HG02852 (cell line): ENCODE results near the gene VIPR2.

ENCODE experiments used
- ATAC-seq: cut with Tn5 transposase; IDR thresholded peaks from one replicate; pipeline ENCODE4 v1.9.1; 2021; ENCODE audit warnings: mild to moderate bottlenecking, moderate library complexity; ENCODE audit not compliant: unreplicated experiment

The VIPR2 gene

GRCh38 chr7:159028508-159029401 is 115.9 kb downstream of the VIPR2 start:
- ATAC-seq: no peak

DNA sequence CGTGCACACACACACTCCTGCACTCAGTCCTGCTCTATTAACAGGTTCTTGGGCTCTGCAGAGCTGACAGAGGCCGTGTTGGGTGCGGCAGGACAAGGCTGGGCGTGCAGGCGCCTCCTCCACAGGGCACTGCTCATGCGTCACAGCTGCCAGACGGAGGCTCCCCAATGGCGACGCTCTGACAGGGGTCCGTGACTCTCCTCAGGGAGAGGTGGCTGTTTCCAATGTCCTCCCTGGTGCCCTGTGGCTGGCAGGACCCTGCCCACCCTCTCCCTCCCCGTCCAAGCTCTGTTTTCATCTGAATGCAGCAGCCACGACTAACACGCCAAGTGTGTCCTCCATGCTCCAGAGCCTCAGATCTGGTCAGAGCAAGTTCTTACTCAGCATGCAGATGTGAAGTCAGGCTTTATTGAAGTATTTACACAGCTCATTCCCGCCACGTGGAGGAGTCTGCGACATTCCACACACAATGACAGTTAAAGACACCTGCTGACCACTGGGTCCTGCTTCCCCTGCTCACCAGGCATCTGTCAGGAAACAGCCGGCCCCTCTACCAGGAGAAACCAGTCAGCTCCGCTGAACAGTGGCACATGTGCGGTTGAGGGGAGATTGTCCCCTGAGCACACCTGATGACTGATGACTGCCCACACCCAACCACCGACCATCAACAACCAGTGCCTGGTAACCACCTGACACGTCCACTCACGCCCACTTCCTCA is 116.7 kb downstream of the VIPR2 start:
- no peak for ATAC-seq

DNA sequence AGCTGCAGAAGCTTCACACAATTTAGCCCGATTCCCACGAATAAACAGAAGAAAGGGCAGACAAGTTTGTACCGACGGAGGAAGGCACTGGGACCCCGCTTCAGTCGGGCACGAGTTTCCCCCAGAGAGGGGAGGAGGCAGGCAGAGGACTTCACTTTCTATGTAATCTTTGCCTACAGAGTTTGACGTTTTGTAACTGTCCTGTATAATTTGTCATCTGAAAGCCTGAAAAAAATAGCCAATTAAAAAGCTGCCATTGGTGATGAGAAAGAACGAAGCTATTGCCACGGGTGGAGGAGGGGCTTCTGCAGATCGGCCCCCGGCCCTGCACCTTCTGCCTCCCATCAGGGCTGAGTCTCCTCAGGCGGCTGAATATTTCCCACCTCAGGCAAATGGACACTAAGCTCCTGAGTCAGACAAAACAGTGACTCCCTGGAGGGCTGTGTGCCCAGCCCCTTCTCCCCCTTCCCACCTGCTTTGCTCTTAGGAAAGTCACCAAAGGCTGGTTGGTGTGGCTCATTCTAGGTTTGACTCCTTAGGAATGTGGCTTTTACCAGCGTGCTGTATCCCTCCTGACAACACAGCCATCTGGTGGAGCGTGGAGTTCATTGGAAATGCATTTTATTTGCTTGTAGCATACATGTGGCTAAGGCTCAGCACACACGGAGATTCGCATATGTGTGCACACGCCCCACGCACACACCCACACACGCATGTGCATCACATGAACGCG is 117.4 kb downstream of the VIPR2 start:
- ATAC-seq: no peak

GRCh38 chr7:159026271-159027055 is 118.2 kb downstream of the VIPR2 start:
- no peak for ATAC-seq

- no peak for ATAC-seq
These were observed 119.4 kb downstream of the VIPR2 start for GRCh38 chr7:159025161-159025779.

DNA sequence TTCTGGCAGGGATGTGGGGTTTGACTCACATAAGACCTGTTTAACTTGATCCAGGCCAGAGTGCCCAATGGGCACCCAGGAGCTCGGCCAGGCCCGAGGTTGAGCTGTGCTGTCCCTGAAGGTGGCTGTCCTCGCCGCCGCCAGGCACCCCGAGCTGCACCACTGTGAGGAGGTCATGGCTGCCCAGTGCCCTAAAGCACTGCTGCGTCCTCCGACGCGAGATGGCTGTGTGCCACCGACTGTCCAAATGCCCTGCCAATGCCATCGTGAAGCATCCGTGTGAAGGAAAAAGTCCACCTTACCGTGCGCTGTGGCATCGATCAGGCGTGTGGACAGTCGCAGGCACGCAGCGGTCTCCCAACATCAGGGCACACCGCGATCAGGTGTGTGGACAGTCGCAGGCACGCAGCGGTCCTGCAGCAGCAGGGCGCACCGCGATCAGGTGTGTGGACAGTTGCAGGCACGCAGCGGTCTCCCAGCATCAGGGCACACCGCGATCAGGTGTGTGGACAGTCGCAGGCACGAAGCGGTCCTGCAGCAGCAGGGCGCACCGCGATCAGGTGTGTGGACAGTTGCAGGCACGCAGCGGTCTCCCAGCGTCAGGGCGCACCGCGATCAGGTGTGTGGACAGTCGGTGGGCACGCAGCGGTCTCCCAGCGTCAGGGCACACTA is 120.3 kb downstream of the VIPR2 start:
- no peak for ATAC-seq

GRCh38 chr7:159023746-159024145 is 120.9 kb downstream of the VIPR2 start:
- no peak for ATAC-seq

DNA sequence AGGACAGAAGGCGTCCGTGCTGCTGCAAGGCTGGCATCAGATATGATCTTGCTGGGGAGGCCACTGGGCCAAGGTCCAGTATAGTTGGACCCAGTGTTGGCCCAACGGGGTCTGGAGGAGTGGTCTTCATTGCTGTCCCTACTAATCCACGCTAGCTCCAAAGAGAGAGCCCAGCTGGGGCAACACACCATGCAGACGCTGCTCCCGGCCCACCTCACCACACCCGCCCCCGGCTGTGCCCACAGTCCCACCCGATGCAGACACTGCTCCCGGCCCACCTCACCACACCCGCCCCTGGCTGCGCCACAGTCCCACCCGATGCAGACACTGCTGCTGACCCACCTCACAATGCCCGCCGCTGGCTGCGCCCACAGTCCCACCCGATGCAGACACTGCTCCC is 121.5 kb downstream of the VIPR2 start:
- no peak for ATAC-seq

GRCh38 chr7:159022238-159022993 is 122.3 kb downstream of the VIPR2 start:
- no peak for ATAC-seq

DNA sequence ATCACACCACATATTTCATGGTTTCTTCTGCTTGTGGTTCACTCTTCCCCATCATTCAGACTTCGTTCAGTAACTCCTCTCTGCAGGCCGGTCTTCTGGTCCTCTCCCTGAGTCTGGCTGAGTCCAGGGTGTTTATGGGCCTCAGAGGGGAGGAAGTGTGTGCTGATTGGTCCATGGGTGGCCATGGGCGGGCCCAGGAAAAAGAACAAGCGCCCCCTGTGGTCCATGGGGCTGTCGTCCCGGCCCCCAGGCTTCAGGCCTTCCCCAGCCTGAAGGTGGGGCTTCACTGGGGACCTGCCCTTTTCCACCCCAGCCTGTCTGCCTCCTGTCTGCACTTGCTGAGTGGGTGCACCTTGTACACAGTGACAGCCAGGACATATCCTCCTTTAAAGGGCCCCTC is 123.7 kb downstream of the VIPR2 start:
- no peak for ATAC-seq

DNA sequence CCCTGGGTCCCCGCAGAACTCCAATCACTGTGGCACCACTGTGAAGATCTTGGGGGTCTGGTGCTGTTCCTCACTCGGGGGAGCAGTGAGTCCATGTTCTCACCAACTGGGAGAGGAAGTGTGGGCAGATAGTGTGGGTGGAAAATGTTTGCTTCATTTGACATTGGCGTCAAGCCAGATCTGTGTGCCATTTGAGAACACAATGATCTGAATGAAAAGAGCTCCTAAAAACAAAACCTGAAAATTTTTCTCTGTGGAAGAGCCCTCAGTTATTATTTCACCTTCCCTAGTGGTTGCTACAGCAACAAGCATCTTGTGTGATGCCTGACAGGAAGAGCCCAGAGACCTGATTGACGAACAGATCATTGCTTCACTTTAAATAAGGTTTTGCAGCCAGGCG is 125.6 kb downstream of the VIPR2 start:
- ATAC-seq: no peak

DNA sequence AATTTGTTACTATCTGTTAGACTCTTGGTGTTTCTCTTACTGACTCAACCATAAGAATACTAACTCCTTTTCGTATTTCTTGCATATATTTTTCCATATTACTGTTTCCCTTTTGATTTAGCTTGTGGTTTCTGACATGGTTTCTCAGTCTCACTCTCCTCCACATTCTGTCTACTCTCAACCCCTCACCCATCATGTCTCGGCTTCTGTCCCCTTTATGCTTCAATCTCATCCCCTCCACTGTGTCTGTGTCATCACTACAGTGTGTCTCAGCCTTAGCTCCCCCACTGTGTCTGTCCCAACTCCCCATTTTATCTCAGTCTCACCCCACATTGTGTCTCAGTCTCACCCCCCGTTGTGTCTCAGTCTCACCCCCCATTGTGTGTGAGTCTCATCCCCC is 126.9 kb downstream of the VIPR2 start:
- no peak for ATAC-seq

- no peak for ATAC-seq
These were observed 127.5 kb downstream of the VIPR2 start for GRCh38 chr7:159017210-159017609.

DNA sequence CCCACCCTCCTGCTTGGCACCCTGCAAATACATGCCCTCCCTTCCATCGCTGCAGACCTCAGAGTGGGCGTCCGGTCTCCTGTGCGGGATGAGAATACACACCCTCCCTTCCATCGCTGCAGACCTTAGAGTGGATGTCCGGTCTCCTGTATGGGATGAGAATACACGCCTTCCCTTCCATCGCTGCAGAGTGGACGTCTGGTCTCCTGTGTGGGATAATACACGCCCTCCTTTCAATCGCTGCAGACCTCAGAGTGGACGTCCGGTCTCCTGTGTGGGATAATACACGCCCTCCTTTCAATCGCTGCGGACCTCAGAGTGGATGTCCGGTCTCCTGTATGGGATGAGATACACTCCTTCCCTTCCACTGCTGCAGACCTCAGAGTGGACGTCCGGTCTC is 128.1 kb downstream of the VIPR2 start:
- ATAC-seq: no peak

- no peak for ATAC-seq
These were observed 128.9 kb downstream of the VIPR2 start for GRCh38 chr7:159015454-159016410.

GRCh38 chr7:159015081-159015453 is 129.6 kb downstream of the VIPR2 start:
- ATAC-seq: no peak

DNA sequence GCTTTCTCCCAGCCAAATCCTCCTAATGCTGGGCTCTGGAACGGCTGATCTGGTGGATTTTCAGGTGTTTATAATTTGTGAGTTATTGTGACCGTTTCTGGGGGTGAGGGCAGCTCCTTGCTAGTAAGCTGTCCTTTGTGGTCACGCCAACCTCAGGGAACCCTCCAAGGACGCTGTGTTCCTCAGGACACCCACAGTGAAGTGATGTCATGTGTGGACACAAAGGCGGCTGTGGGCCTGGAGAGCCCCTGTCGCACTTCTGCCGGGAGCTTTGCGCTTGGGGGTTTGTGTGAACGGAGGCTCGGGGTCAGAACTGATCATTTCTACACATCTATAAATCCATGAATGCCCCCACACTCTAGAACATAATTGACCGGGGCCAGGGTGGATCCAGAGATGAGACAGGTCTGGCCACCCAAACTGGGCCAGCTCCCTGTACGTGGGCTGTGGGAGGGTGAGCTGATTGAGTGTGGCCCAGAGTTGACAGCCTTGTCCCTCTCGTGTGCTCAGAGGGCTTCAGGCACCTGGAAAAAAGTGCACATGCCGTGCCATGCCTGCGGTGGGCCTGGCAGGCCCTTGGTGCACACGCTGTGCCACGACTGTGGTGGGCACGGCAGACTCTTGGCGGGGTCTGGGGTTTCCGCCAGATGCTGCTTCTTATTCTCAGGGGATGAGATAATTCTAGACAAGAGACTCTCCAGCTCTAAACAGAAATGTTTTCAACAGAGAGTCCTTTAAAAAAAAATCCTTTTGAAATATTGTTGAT is 130.2 kb downstream of the VIPR2 start:
- no peak for ATAC-seq
